HepG2 (cell line): ENCODE measurements around the gene TRPV5.

ENCODE experiments used
- CBFB ChIP-seq: sonication (generic); formaldehyde crosslinking; IDR thresholded peaks from 2 replicates; pipeline ENCODE4 v1.4.0; 2020; ENCODE audit warnings: missing genetic modification reagents
- CBX2 ChIP-seq, 2 experiments: fragments of 200-600 bp in 1 of 2; sonication (generic); formaldehyde crosslinking in 1 of 2; IDR thresholded peaks; 2 replicates each; pipeline versions ENCODE4 v1.7.0 to v1.8.1; 2018 to 2022; ENCODE audit warnings: low read depth in 2 of 2, low read length in 1 of 2, mild to moderate bottlenecking in 1 of 2, missing genetic modification reagents in 1 of 2
- KLF13 ChIP-seq: sonication (generic); formaldehyde crosslinking; IDR thresholded peaks from 2 replicates; pipeline ENCODE4 v1.4.0; 2020; ENCODE audit warnings: mild to moderate bottlenecking, missing genetic modification reagents
- NONO ChIP-seq, 2 experiments: fragments of 450-650 bp in 1 of 2; sonication (generic) in 1 of 2; formaldehyde crosslinking in 1 of 2; IDR thresholded peaks in 1 of 2; conservative IDR thresholded peaks in 1 of 2; 2 replicates each; pipeline versions ENCODE4 v1.6.1 to v1.8.0; 2017 to 2022; ENCODE audit warnings: mild to moderate bottlenecking in 1 of 2, missing genetic modification reagents in 1 of 2, moderate library complexity in 1 of 2
- RFX5 ChIP-seq: IDR thresholded peaks from 2 replicates; pipeline ENCODE4 v1.6.1; 2011; ENCODE audit warnings: low read depth, low read length, improper control_type of control experiment
- STAT5B ChIP-seq: sonication (generic); formaldehyde crosslinking; IDR thresholded peaks from 2 replicates; pipeline ENCODE4 v1.4.0; 2020; ENCODE audit warnings: missing genetic modification reagents
- SUZ12 ChIP-seq: fragments of 150-350 bp; IDR thresholded peaks from 2 replicates; pipeline ENCODE4 v1.6.1; 2014; ENCODE audit warnings: low read depth, low read length
- ZBTB8A ChIP-seq: sonication (generic); formaldehyde crosslinking; IDR thresholded peaks from 2 replicates; pipeline ENCODE4 v1.4.0; 2020; ENCODE audit warnings: mild to moderate bottlenecking, low read depth, missing genetic modification reagents, borderline replicate concordance
- ZNF350 ChIP-seq: sonication (generic); formaldehyde crosslinking; IDR thresholded peaks from 2 replicates; pipeline ENCODE4 v1.4.0; 2020; ENCODE audit warnings: mild to moderate bottlenecking, low read depth, missing genetic modification reagents, borderline replicate concordance
- TF ChIP-seq, protein P1 (sequence below): sonication (generic); formaldehyde crosslinking; IDR thresholded peaks from 2 replicates; pipeline ENCODE4 v1.5.0; 2020; ENCODE audit warnings: mild to moderate bottlenecking, missing genetic modification reagents, moderate library complexity

DNA sequence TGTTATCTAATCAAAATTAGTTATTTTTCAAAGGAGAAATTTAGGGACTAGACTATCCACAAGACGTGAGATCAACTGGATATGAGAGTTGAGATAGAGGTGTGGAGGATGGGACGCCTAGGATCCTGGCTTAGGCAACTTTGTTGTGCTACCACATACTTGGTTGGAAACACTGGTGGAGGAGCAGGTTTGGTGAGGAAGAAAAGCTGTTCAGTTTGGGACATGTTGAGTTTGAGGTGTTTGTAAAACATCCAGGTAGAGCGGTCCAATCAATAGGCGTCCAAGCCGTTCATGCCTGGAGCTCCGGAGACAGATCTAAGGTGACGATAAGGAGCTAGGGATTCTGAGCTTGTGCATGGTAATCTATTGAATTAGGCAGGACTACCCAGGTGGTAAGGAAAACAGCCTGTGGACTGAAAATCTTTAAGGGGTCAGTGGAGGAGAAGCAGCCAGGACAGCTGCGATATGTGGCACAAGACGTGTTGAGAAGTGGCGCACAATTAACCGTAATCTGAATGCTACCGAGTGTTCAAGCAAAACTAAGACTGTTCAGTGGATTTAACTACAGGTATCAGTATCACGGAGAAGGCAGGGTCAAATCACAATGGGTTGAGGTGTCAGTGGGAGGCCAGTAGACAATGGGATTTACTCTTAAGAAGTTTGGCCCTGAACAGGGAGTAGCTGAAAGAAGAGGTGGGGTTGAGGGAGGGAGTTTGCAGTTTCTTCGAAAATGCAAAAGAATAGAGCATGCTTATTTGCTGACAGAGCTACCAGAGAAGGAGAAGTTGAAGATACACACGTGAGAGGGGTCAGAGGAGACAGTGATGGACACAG, 31.9 kb downstream of the TRPV5 start:
- no peak for TF ChIP-seq ZBTB8A (CRISPR knock-in tag)
- no peak for TF ChIP-seq KLF13 (CRISPR knock-in tag)
- TF ChIP-seq STAT5B (CRISPR knock-in tag) = no peak
- no peak for TF ChIP-seq SUZ12
- TF ChIP-seq CBFB (CRISPR knock-in tag) = no peak
- TF ChIP-seq NONO (IDR thresholded peaks at IDR 0.05) = no peak
- TF ChIP-seq NONO (CRISPR knock-in tag; conservative IDR thresholded peaks at IDR 0.05) = no peak
- TF ChIP-seq, protein P1, sequence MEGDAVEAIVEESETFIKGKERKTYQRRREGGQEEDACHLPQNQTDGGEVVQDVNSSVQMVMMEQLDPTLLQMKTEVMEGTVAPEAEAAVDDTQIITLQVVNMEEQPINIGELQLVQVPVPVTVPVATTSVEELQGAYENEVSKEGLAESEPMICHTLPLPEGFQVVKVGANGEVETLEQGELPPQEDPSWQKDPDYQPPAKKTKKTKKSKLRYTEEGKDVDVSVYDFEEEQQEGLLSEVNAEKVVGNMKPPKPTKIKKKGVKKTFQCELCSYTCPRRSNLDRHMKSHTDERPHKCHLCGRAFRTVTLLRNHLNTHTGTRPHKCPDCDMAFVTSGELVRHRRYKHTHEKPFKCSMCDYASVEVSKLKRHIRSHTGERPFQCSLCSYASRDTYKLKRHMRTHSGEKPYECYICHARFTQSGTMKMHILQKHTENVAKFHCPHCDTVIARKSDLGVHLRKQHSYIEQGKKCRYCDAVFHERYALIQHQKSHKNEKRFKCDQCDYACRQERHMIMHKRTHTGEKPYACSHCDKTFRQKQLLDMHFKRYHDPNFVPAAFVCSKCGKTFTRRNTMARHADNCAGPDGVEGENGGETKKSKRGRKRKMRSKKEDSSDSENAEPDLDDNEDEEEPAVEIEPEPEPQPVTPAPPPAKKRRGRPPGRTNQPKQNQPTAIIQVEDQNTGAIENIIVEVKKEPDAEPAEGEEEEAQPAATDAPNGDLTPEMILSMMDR (CRISPR knock-in tag) = no peak
- TF ChIP-seq RFX5 = no peak
- TF ChIP-seq CBX2 (IDR thresholded peaks at IDR 0.05; ENCODE audit: low read depth, low read length) = no peak
- no peak for TF ChIP-seq CBX2 (CRISPR knock-in tag; IDR thresholded peaks at IDR 0.05; ENCODE audit: low read depth)
- no peak for TF ChIP-seq ZNF350 (CRISPR knock-in tag)
